AG04449 (cell line): ENCODE results near the gene HIVEP2.
A peak's percentile ranks its signal among the peaks of the same experiment; 100 is the strongest.

Source experiments
- CTCF ChIA-PET: fragments of 350-600 bp; formaldehyde crosslinking; extraction: SDS; loops from one replicate; lab custom pipeline; 2021; ENCODE audit warnings: antibody characterized with exemption; lab: Yijun Ruan, JAX
- POLR2A ChIA-PET: fragments of 400-600, 350-600 bp; formaldehyde crosslinking; extraction: SDS; loops from one replicate; lab custom pipeline; 2020; ENCODE audit warnings: antibody characterized with exemption, inconsistent platforms; lab: Yijun Ruan, JAX
- DNase-seq: peaks from one replicate; pipeline ENCODE4 v3.0.0-alpha.2; 2010; ENCODE audit warnings: low read depth, low spot score
- H3K4me3 ChIP-seq: 2 replicates; pipeline ENCODE4 v1.5.1; 2011; ENCODE audit warnings: low read depth, mild to moderate bottlenecking, control low read depth, low read length
- TF ChIP-seq, protein P1 (sequence below): IDR thresholded peaks from one replicate; pipeline ENCODE4 v1.5.1; 2011; ENCODE audit warnings: mild to moderate bottlenecking, moderate library complexity, low read length, control low read depth, inconsistent platforms; ENCODE audit not compliant: insufficient read depth; ENCODE audit errors: missing control alignments

HIVEP2 gene

DNA sequence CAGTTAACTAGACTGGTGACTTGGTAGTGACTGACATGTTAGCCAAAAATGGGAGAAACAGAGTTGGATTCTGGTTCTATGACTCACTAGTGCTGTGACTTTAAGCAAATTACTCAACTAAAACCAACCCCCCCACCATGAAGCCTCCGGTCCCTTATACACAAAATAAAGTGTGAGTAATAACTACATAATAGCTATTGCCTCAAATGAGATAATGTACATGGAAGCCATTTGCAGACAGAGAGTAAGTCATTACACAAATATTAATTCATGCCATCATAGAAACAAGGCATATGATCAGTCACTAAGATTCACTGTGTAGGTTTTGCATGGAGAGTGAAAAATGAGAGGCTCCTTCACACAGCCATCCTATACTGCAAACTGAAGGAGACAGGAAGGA lies 111.9 kb downstream of the HIVEP2 start:
- no peak overlapping the region; the same call in 1 of the 2 replicates for H3K4me3 ChIP-seq
- TF ChIP-seq, protein P1, sequence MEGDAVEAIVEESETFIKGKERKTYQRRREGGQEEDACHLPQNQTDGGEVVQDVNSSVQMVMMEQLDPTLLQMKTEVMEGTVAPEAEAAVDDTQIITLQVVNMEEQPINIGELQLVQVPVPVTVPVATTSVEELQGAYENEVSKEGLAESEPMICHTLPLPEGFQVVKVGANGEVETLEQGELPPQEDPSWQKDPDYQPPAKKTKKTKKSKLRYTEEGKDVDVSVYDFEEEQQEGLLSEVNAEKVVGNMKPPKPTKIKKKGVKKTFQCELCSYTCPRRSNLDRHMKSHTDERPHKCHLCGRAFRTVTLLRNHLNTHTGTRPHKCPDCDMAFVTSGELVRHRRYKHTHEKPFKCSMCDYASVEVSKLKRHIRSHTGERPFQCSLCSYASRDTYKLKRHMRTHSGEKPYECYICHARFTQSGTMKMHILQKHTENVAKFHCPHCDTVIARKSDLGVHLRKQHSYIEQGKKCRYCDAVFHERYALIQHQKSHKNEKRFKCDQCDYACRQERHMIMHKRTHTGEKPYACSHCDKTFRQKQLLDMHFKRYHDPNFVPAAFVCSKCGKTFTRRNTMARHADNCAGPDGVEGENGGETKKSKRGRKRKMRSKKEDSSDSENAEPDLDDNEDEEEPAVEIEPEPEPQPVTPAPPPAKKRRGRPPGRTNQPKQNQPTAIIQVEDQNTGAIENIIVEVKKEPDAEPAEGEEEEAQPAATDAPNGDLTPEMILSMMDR: no peak
- peak; percentile 86 for DNase-seq
- ChIA-PET CTCF (interaction anchor here (0.7 kb wide), 1 partner anchor 140 kb away, joined by 3 read pairs; no protein-coding TSS in a partner anchor), POLR2A (no interaction called here)

DNA sequence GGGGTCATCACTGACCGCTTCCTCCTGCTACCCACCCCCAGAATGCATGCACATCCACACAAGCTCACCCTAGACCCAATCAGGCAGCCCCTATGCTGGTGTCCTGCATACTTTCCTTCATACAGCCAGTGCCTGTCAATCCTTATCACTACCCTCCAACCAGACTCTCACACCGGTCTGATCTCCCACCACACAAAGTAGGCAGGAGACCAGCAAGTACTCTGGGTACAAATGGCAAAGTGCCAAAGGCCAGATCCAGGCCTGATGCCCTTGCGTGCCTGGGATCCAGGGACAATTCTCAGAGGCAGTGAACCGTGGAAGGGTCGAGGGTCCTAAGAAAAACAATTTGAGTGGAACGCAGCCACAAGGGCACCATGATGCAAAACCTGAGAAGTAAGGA lies 114.2 kb downstream of the HIVEP2 start:
- ChIA-PET CTCF (interaction anchor here (1.2 to 1.7 kb wide), 3 partner anchors 11 to 597 kb away, joined by 3 to 8 read pairs (median 4); no protein-coding TSS in a partner anchor), POLR2A (no interaction called here)
- no peak overlapping the region for H3K4me3 ChIP-seq
- TF ChIP-seq, protein P1: no peak
- no peak for DNase-seq

DNA sequence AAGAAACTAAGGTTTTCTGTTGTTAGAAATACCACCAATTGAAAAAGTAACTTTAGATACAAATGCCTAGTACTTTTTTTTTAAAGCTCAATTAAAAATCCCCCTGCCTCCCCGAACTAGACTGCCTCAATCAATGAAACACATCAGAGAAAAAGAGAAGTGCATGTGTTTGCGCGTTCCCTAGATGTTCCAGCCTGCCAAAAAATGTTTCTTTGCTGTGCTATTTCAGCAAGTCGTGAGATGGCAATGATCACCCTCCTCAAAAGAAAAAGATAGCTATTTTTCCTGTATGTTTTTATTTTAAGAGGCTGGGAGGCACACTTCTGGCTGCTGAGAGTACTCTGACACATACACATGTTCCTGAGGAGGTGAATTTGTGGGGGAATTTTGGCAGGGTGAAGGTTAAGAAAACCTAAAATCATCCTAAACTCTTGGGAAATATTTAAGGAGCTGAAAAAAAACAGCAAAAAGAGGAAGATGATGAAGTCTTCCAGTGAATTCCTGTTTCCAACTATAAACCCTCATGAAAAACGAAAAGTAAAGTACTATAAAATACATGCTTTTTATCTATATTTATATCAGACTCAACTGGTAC lies 114.8 kb downstream of the HIVEP2 start:
- no peak for DNase-seq
- ChIA-PET CTCF (interaction anchor here (0.6 to 1.7 kb wide), 5 partner anchors 10 to 748 kb away, joined by 3 to 8 read pairs (median 3); no protein-coding TSS in a partner anchor), POLR2A (no interaction called here)

DNA sequence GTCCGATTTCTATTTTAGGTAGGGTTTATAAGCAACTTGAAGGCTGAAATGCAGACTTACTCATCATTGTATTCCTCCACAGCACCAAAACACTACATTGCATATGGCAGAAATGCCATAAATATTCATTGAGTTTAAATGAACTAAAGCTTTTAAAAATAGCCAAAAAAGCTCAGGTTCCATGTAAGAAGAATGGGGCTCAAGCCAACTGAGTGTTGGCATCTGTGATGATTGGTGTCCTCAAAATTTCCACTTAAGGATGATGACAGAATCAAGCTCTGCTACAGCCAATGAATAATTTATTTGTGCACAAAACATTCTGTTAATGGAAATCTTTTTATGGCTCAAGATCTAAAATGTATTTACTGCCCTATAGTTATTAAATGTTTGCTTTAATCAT lies 115.4 kb downstream of the HIVEP2 start:
- TF ChIP-seq, protein P1: no peak
- POLR2A ChIA-PET: no interaction called here
- DNase-seq: no peak
- no peak overlapping the region for H3K4me3 ChIP-seq
- CTCF ChIA-PET: interaction anchor here (0.6 to 1.7 kb wide), 4 partner anchors 10 to 748 kb away, joined by 3 to 8 read pairs (median 4); no protein-coding TSS in a partner anchor

More for the DNA sequence above, 114.8 kb downstream of the HIVEP2 start:
- no peak overlapping the region for H3K4me3 ChIP-seq
- TF ChIP-seq, protein P1: no peak

DNA sequence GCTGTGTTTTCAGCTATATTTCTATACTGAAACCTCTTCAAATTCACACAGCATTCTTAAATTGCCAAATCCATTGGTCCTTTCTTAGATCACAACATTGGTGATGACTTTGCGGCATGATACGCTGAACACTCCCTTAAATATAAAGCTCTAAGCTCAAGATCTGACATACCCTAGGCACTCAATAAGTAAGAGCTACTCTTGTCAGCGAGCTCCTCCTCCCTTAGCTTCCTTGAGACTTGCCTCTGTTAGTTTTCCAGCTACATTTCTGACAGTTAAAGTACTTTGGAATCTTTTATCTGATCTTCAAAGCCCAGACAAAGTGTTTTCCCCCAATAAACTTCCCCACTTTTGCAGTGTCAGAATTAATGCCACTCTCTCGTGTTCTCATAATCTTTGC lies 117.0 kb downstream of the HIVEP2 start:
- TF ChIP-seq, protein P1: no peak
- no peak for DNase-seq
- ChIA-PET CTCF (interaction anchor here (0.9 kb wide), 1 partner anchor 17 kb away, joined by 3 read pairs; no protein-coding TSS in a partner anchor), POLR2A (no interaction called here)
- H3K4me3 ChIP-seq: no peak overlapping the region

DNA sequence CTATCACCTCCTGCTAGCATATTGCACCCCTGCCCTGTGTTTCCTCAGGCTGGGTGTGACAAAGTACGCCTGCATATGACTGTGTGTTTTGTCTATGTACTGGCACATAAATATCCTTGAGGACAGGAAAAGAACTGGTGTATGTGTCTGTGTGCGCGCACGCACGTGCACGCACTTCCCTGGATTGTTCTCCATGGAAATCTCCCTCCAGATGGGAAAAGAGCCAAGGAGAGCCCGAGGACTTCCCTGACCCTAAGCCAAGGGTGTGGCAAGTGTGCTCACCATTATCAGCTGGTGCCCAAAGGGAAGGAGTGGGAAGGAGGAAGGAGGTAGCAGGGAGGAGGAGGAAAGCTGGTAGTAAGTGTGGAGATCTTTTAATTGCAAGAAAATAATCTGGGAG lies 117.6 kb downstream of the HIVEP2 start:
- ChIA-PET CTCF (interaction anchor here (0.9 kb wide), 1 partner anchor 16 kb away, joined by 3 read pairs; no protein-coding TSS in a partner anchor), POLR2A (no interaction called here)
- TF ChIP-seq, protein P1: no peak

More for the DNA sequence above, 117.6 kb downstream of the HIVEP2 start:
- H3K4me3 ChIP-seq: no peak overlapping the region
- no peak for DNase-seq
